Measurements from ENCODE around the gene GATAD1.
"Not testable (repeated sequence)": the region's sequence is repeated elsewhere in the genome, so short reads cannot be mapped to it uniquely, and the experiment has no call there.

GATAD1 gene

DNA sequence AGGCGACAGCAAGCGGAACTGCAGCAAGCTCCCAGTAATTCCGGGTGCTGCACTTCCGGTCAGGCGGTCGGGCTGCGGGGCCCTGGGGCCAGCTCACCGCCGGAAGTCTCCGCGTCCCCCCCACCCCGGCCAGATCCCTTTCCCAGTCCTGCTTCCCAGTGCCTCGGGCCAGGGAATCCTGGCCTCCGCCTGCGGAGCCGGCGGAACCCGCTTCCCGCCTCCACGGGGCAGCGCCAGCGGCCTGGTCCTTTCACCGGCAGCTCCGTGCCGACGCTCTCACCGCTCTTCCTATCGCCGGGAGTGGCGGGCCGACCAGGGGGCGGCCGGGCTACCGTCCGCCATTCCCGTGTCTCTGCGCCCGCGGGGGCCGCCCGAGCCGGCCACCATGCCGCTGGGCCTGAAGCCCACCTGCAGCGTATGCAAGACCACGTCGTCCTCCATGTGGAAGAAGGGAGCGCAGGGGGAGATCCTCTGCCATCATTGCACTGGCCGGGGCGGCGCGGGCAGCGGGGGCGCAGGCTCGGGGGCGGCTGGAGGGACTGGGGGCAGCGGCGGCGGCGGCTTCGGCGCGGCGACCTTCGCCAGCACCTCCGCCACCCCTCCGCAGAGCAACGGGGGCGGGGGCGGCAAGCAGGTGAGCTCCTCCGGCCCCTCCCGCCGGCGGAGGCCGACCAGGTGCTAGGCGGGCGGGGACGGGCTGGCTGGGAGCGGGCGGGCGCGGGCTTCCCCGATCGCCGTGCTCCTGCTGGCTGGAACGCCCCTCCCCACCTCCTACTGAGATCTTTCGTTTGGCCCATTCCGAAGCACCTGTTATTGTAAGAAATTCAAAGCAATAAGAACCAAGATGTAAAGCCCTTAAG, at the start of gene GATAD1:
Gene GATAD1 (plus strand): TSS at position 138 of the 860 bp plus-strand sequence. CDS start 248 bp downstream, at position 386.
- peak; percentile 86 for DNase-seq (ENCODE audit: low spot score)

GRCh38 chr7:92397542-92397941, 49.7 kb upstream of the GATAD1 start:
- DNase-seq (ENCODE audit: low spot score) = no peak

GRCh38 chr7:92400013-92400412, 47.3 kb upstream of the GATAD1 start:
- no peak for DNase-seq (ENCODE audit: low spot score)

DNA sequence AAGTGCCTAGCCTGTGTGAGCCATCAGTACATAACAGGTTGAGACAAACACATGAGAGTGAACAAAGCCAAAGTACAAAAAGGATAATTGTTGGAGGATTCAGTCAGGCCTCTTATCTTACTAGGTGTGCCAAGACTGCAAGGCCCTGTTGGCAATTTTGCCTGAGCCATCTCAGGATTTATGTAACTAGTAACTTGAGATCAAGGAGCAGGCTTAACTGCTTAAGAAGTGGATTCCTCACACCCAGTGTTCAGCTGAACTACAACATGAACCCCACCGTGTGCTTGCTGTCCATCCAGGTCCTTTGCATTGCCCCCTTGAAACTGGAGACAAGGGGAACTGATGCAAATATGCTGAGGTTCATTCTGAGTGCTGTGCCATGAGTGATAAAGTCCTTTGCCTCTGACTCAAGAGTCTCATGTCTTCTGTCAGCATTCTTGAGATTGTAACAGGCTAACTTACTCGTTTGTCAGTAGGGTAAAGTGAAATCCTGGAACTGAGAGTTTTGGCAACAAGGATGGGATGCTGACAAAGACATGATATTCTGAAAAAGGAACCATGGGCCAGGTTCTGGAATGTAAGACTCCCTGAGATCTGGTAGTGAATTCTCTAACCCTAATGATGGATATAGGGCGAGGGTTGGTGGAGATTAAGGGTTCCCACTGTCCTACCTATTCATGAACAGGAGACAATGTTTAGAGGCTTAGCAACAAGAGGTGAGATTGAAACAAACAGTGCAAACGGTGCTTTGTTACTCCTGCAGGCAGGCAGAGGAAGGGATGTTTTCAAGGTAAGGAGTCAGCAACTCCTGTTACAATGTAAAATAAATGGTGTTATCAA, 44.1 kb upstream of the GATAD1 start:
- DNase-seq (ENCODE audit: low spot score) = no peak

DNA sequence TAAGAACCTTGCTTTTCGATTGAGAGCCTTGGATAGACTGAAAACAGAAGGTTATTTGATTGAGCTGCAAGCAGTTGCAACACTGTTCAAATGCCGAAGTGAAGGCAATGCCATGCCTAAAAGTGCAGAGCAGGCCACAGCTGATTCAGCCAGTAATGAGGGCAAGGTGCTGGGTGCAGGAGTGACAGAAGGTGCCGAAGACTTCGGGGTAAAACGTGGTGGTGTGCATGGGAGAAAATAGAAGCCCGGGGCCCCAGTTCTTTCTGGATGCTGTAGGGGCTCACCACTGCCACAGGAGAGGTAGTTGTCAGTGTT, 43.6 kb upstream of the GATAD1 start:
- no peak for DNase-seq (ENCODE audit: low spot score)

- peak; percentile 14 for DNase-seq (ENCODE audit: low spot score)
Measured at GRCh38 chr7:92404170-92404614, 43.1 kb upstream of the GATAD1 start.

DNA sequence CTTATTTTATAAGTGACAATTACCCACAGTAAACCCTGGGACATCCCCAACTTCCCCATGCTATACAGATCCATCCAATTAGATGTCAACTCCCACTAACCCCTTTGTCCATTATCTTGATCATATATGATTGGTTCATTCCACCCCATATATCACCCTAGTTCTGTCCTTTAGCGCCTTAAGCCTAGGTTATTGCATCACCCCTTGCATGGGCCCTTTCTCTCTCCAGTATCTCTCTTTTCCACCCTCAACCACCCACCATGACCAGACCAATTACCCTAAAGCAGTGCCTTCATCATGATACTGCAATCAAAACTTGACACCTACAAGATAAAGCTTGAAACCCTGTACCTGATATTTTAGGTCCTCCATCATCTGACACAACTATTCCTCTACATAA, 37.9 kb upstream of the GATAD1 start:
- no peak for DNase-seq (ENCODE audit: low spot score)

- DNase-seq (ENCODE audit: low spot score) = not testable (repeated sequence)
Measured at GRCh38 chr7:92410162-92410561, 37.1 kb upstream of the GATAD1 start.

- DNase-seq (ENCODE audit: low spot score) = no peak
Measured at GRCh38 chr7:92412745-92413144, 34.5 kb upstream of the GATAD1 start.

DNA sequence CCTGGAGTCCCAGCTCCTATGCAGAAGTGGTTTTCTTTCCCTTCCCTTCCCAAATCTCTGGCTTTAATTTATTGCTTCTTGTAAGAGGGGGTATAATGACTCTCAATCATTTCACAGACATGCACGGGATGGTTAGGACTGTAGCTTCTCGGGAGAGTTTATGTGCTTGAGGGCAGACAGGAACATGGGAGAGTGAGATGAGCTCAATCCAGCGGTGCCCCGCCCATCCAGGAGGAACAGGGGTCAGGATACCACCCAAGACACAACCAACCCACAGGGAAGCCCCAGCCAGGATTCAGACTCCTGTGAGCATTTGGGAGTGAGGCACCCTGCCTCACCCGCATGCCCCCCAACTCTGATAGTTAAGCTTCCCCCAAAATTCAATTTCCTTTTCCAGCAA, 33.7 kb upstream of the GATAD1 start:
- no peak for DNase-seq (ENCODE audit: low spot score)

DNA sequence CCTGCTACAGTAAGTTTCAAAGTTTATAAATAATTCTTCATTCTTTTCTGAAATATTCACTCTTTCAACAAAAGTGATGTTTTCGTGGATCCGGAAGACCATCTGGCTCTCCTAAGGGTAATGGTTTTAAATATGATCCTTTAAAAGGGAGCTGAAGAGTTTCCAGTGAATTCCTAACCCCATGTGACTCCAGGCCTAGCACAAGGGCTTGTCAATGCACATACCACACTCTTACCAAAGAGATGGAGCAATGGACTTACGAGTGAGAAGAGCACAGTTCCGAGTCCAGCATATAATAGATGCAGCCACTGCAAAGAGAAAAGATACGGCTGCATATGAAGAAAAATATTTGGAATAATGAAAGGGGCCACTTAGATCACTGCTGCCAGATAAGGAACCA, 32.1 kb upstream of the GATAD1 start:
- DNase-seq (ENCODE audit: low spot score) = no peak

DNA sequence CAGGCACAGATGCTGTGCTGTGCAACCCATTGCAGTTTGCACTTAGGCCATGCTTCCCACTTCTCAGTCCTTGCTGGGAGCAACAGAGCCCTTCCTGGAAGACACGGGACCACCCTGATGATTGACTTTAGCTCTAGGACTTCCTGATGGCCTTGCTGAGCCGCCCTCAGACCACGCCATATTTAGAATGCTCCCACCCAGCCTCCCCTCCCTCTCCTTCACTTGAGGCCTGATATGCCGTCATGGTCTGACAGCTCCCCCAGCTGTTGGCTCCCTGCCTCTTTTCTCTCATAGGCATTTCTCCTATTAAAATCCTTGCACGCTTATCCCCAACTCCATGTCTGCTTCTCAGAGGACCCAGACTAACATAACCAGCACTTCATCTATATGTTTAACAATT, 29.4 kb upstream of the GATAD1 start:
- DNase-seq (ENCODE audit: low spot score) = no peak

DNA sequence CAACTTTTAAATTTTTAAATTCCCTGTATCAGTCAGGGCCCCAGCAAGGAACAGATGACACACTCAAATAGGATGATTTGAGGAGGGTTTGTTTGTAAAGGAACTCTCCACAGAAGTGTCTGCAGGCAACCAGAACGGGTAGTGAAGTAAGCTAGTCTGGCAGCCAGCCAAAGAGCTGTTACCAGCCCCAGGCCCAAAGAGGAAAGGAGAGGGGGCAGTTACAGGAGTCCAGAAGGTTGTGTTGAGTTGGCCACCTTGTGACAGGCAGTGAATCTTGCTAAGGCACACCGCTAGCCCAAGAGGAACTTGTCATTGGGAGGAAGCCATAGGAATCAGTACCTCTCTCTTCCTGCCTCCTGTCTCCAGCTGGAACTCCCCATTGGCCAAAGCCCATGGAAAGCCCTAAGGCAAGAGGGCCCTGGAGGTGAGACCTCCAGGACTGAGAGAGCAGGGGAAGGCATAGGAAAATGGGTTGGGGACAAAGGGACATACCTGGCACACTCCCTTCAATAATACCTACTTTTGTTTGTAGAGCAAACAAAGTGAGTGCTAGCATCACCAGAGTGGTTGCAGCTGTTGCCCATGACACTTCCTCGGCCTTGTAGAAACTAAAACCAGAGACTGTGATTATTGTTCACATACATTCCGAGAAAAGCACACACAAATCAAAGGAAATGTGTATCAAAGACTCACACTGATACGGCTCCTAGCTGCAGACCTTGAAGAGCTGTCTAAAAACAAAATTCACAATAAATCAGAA, 25.4 kb upstream of the GATAD1 start:
- DNase-seq (ENCODE audit: low spot score) = no peak

DNA sequence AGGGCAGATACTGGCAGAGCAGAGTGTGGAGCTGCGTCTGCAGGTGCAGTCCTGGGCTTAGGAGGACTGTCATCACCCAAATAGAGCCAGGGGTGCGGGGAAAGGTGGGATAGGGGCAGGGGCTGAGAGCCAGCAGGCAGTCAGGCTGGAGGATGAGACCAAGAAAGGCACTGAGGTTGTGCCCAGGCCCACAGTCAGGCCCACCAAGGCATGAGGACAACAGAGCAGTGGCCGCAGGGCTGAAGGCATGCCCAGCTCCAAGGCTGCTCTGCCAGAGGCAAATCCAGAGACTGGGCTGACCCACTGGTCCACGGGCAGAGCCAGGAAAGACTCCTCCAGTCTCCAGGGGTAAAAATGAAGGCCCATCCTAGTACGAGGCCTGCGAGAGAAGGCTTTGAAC, 24.4 kb upstream of the GATAD1 start:
- DNase-seq (ENCODE audit: low spot score) = no peak

DNA sequence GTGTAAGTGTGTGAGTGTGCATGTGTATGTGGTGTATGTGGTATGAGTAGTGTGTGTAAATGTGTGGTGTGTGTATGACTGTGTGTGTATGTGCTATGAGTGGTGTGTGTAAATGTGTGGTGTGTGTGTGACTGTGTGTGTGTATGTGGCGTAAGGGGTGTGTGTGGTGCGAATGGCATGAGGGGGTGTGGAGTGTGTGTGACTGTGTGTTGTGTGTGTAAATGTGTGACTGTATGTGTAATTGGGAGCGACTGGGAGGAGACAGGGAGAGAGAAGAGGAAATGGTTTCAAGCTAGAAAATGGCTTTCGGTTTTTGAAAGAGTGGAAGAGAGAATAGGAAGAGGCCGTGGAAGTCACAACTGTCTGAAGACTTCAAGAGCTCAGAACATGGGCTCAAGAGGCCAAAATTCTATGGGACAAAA, 23.6 kb upstream of the GATAD1 start:
- DNase-seq (ENCODE audit: low spot score) = no peak

DNA sequence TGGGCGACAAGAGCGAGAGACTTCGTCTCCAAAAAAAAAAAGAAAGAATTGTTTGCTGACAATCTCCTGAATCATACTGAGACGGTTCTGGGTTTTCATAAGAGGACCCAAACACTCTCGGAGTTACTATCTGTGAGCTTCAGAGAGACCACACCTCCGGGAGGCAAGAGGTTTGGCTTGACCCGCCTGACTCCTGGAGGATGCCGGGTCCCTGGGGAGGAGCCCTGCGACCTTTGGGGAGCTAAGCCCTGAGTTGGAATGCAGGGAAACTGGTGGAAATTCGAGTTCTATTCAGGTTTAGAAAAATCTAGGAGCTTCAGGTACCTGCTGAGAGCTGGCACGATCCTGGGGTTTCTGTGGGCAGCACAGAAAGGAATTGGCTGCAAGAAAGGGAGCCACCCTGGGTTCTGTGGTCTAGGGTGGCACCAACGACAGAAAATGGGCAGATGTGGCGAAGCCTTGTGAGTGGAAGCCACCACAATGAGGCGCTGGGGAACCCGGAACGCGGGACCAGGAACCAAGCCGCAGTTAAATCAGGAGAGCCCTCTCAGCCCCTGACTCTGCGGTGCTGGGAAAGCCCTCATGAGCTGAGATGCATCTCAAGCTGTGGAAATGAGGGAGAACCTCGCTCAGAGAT, 21.9 kb upstream of the GATAD1 start:
- no peak for DNase-seq (ENCODE audit: low spot score)

- DNase-seq (ENCODE audit: low spot score) = no peak
Measured at GRCh38 chr7:92427193-92427592, 20.1 kb upstream of the GATAD1 start.

DNA sequence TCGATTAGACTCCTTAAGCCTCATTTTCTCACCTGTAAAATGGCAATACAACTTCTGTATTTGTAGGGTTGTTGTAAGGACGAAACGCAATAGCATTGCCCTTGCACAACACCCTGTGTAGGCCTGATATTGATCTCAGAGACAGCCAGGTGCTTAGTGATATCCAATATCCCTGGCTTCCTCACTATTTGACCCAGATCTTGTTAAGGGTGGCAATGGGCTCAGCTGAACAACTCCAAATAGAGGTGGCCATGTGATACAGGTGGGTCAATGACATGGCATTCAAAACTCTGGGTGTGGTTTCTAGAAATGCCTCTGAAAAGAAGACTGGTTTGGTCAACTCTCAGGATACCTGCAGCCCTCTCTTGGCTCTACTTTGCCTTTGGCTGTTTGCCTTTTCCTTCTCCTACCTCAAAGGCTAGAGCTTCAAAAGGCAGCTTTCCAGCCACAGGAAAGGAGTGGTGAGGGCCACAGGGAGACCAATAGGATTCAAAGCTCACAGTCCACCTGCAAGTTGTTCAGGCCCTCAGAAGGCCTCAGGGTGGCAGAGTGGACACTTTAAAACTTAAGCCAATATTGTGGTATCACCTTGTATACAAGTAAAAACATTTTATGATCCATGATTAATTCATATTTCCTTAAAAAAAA, 14.9 kb upstream of the GATAD1 start:
- no peak for DNase-seq (ENCODE audit: low spot score)

GRCh38 chr7:92433019-92433418, 14.3 kb upstream of the GATAD1 start:
- DNase-seq (ENCODE audit: low spot score) = no peak

GRCh38 chr7:92435542-92435941, 11.7 kb upstream of the GATAD1 start:
- DNase-seq (ENCODE audit: low spot score) = no peak

Data from CD4-positive, alpha-beta T cell treated with Interleukin-6 at 100 ng/mL for 8 hours (primary cell).